HEK293 (cell line): ENCODE data around the gene LHFPL2.

Experiments used
- CTCF ChIA-PET: fragments of 350-600 bp; formaldehyde crosslinking; extraction: SDS; loops from one replicate; lab custom pipeline; 2021; ENCODE audit warnings: antibody characterized with exemption; lab: Yijun Ruan, JAX
- POLR2A ChIA-PET: fragments of 300-600 bp; formaldehyde crosslinking; extraction: SDS; loops from one replicate; lab custom pipeline; 2020; ENCODE audit warnings: antibody characterized with exemption, inconsistent platforms; lab: Yijun Ruan, JAX
- H3K27ac ChIP-seq: fragments of 200-500 bp; sonication (Bioruptor generic); 2 replicates; pipeline ENCODE4 v1.5.1; 2014; ENCODE audit warnings: low read depth, low read length, control low read depth, inconsistent platforms; ENCODE audit errors: extremely low read depth
- H3K36me3 ChIP-seq, 2 experiments: fragments of 200-500 bp in 1 of 2; sonication (Bioruptor generic) in 1 of 2; 1 replicate in 1 of 2; 2 replicates in 1 of 2; pipeline ENCODE4 v1.5.1; 2014 to 2017; ENCODE audit warnings: inconsistent platforms in 2 of 2, low read length in 2 of 2; ENCODE audit not compliant: control insufficient read depth in 2 of 2, insufficient read depth in 1 of 2
- H3K4me1 ChIP-seq: fragments of 200-500 bp; sonication (Bioruptor generic); 2 replicates; pipeline ENCODE4 v1.5.1; 2014; ENCODE audit warnings: mild to moderate bottlenecking, low read length, inconsistent platforms; ENCODE audit not compliant: control insufficient read depth, insufficient read depth
- H3K4me3 ChIP-seq: 2 replicates; pipeline ENCODE4 v1.5.1; 2011; ENCODE audit warnings: low read depth, mild to moderate bottlenecking, control low read depth, low read length, moderate library complexity
- H3K9me3 ChIP-seq: fragments of 200-500 bp; sonication (Bioruptor generic); 2 replicates; pipeline ENCODE4 v1.5.1; 2014; ENCODE audit warnings: low read depth, low read length, inconsistent platforms; ENCODE audit not compliant: control insufficient read depth, insufficient read depth
- KLF7 ChIP-seq: fragments of 450-650 bp; formaldehyde crosslinking; IDR thresholded peaks from 2 replicates; pipeline ENCODE4 v1.5.1; 2016; ENCODE audit warnings: missing biosample characterization, missing genetic modification characterization, borderline replicate concordance
- KLF8 ChIP-seq: fragments of 450-650 bp; formaldehyde crosslinking; IDR thresholded peaks from 2 replicates; pipeline ENCODE4 v1.5.1; 2016; ENCODE audit warnings: missing biosample characterization, missing genetic modification characterization
- OSR2 ChIP-seq: fragments of 450-650 bp; formaldehyde crosslinking; IDR thresholded peaks from 2 replicates; pipeline ENCODE4 v1.5.1; 2016; ENCODE audit warnings: missing biosample characterization, missing genetic modification characterization
- PRDM1 ChIP-seq: fragments of 450-650 bp; formaldehyde crosslinking; IDR thresholded peaks from 2 replicates; pipeline ENCODE4; 2016; ENCODE audit warnings: missing biosample characterization, missing genetic modification characterization
- SP2 ChIP-seq: fragments of 450-650 bp; formaldehyde crosslinking; IDR thresholded peaks from 2 replicates; pipeline ENCODE4 v1.5.1; 2016; ENCODE audit warnings: missing biosample characterization, missing genetic modification characterization
- TRIM28 ChIP-seq: IDR thresholded peaks from 2 replicates; pipeline ENCODE4 v1.6.1; 2011; ENCODE audit warnings: low read length, control low read depth, borderline replicate concordance
- ZBTB10 ChIP-seq: fragments of 450-650 bp; formaldehyde crosslinking; IDR thresholded peaks from 2 replicates; pipeline ENCODE4 v1.5.1; 2016; ENCODE audit warnings: missing biosample characterization, missing genetic modification characterization
- ZBTB20 ChIP-seq: fragments of 450-650 bp; formaldehyde crosslinking; IDR thresholded peaks from 2 replicates; pipeline ENCODE4 v1.5.1; 2016; ENCODE audit warnings: missing biosample characterization, missing genetic modification characterization
- ZFP37 ChIP-seq: fragments of 450-650 bp; formaldehyde crosslinking; IDR thresholded peaks from 2 replicates; pipeline ENCODE4 v1.5.1; 2016; ENCODE audit warnings: missing biosample characterization, missing genetic modification characterization
- ZNF148 ChIP-seq: fragments of 450-650 bp; formaldehyde crosslinking; IDR thresholded peaks from 2 replicates; pipeline ENCODE4 v1.5.0; 2017; ENCODE audit warnings: missing biosample characterization, missing genetic modification characterization, borderline replicate concordance
- ZNF266 ChIP-seq: fragments of 450-650 bp; formaldehyde crosslinking; IDR thresholded peaks from 2 replicates; pipeline ENCODE4 v1.5.1; 2016; ENCODE audit warnings: missing biosample characterization, missing genetic modification characterization, low read depth
- ZNF335 ChIP-seq: fragments of 450-650 bp; formaldehyde crosslinking; conservative IDR thresholded peaks from 2 replicates; pipeline ENCODE4 v1.5.1; 2016; ENCODE audit warnings: missing biosample characterization, missing genetic modification characterization
- ZNF350 ChIP-seq: fragments of 450-650 bp; formaldehyde crosslinking; IDR thresholded peaks from 2 replicates; pipeline ENCODE4 v1.5.0; 2017; ENCODE audit warnings: missing biosample characterization, mild to moderate bottlenecking, missing genetic modification characterization
- ZNF514 ChIP-seq: fragments of 450-650 bp; formaldehyde crosslinking; IDR thresholded peaks from 2 replicates; pipeline ENCODE4 v1.5.1; 2016; ENCODE audit warnings: missing biosample characterization, missing genetic modification characterization
- ZNF529 ChIP-seq: fragments of 450-650 bp; formaldehyde crosslinking; IDR thresholded peaks from 2 replicates; pipeline ENCODE4 v1.5.1; 2017; ENCODE audit warnings: missing genetic modification characterization, missing biosample characterization; ENCODE audit not compliant: insufficient replicate concordance
- ZNF623 ChIP-seq: fragments of 450-650 bp; formaldehyde crosslinking; IDR thresholded peaks from 2 replicates; pipeline ENCODE4 v1.5.1; 2016; ENCODE audit warnings: missing biosample characterization, missing genetic modification characterization
- ZNF658 ChIP-seq: fragments of 450-650 bp; formaldehyde crosslinking; IDR thresholded peaks from 2 replicates; pipeline ENCODE4; 2016; ENCODE audit warnings: missing biosample characterization, missing genetic modification characterization
- ZNF664 ChIP-seq: fragments of 450-650 bp; formaldehyde crosslinking; IDR thresholded peaks from 2 replicates; pipeline ENCODE4 v1.5.1; 2016; ENCODE audit warnings: missing biosample characterization, missing genetic modification characterization
- ZSCAN5A ChIP-seq: fragments of 450-650 bp; formaldehyde crosslinking; IDR thresholded peaks from 2 replicates; pipeline ENCODE4 v1.5.1; 2016; ENCODE audit warnings: missing biosample characterization, missing genetic modification characterization
- TF ChIP-seq, protein P1 (sequence below): fragments of 450-650 bp; formaldehyde crosslinking; IDR thresholded peaks from 2 replicates; pipeline ENCODE4 v1.5.1; 2016; ENCODE audit warnings: missing biosample characterization, missing genetic modification characterization
- TF ChIP-seq, protein P2 (sequence below): fragments of 450-650 bp; formaldehyde crosslinking; IDR thresholded peaks from 2 replicates; pipeline ENCODE4 v1.5.1; 2016; ENCODE audit warnings: missing biosample characterization, missing genetic modification characterization

The LHFPL2 gene

GRCh38 chr5:78521455-78521854 lies 127.1 kb downstream of the LHFPL2 start (continued):
- TF ChIP-seq, protein P1, sequence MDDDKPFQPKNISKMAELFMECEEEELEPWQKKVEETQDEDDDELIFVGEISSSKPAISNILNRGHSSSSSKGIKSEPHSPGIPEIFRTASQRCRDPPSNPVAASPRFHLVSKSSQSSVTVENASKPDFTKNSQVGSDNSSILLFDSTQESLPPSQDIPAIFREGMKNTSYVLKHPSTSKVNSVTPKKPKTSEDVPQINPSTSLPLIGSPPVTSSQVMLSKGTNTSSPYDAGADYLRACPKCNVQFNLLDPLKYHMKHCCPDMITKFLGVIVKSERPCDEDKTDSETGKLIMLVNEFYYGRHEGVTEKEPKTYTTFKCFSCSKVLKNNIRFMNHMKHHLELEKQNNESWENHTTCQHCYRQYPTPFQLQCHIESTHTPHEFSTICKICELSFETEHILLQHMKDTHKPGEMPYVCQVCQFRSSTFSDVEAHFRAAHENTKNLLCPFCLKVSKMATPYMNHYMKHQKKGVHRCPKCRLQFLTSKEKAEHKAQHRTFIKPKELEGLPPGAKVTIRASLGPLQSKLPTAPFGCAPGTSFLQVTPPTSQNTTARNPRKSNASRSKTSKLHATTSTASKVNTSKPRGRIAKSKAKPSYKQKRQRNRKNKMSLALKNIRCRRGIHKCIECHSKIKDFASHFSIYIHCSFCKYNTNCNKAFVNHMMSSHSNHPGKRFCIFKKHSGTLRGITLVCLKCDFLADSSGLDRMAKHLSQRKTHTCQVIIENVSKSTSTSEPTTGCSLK, result no peak
- TF ChIP-seq, all 188 proteins: peak for 0

GRCh38 chr5:78519198-78519941 lies 129.2 kb downstream of the LHFPL2 start:
- Histone ChIP-seq H3K4me3 (no peak overlapping the region), H3K9me3 (no peaks in the 10 kb centered on the region), H3K36me3 (no peaks in the 10 kb centered on the region), H3K4me1 (peaks cover 18% of the 10 kb centered on the region), H3K27ac (no peak overlapping the region)
- ChIA-PET CTCF (interaction anchor here (0.6 to 1.8 kb wide), 4 partner anchors 14 to 239 kb away, joined by 3 to 6 read pairs (median 4); no protein-coding TSS in a partner anchor), POLR2A (no interaction called here)
- TF ChIP-seq ZNF335 (no peak), ZNF350 (no peak), ZSCAN5A (tag by site-specific recombination) (no peak), OSR2 (tag by site-specific recombination) (no peak), PRDM1 (tag by site-specific recombination) (no peak), TRIM28 (no peak), KLF7 (tag by site-specific recombination) (no peak), ZNF664 (tag by site-specific recombination) (no peak), ZNF148 (tag by site-specific recombination) (no peak), ZBTB20 (tag by site-specific recombination) (no peak), ZNF623 (tag by site-specific recombination) (no peak), ZNF266 (tag by site-specific recombination) (no peak), ZNF658 (tag by site-specific recombination) (no peak), ZFP37 (tag by site-specific recombination) (no peak), ZBTB10 (tag by site-specific recombination) (no peak), KLF8 (tag by site-specific recombination) (no peak), ZNF514 (tag by site-specific recombination) (no peak), SP2 (tag by site-specific recombination) (no peak), ZNF529 (tag by site-specific recombination) (no peak)
- TF ChIP-seq, protein P2, sequence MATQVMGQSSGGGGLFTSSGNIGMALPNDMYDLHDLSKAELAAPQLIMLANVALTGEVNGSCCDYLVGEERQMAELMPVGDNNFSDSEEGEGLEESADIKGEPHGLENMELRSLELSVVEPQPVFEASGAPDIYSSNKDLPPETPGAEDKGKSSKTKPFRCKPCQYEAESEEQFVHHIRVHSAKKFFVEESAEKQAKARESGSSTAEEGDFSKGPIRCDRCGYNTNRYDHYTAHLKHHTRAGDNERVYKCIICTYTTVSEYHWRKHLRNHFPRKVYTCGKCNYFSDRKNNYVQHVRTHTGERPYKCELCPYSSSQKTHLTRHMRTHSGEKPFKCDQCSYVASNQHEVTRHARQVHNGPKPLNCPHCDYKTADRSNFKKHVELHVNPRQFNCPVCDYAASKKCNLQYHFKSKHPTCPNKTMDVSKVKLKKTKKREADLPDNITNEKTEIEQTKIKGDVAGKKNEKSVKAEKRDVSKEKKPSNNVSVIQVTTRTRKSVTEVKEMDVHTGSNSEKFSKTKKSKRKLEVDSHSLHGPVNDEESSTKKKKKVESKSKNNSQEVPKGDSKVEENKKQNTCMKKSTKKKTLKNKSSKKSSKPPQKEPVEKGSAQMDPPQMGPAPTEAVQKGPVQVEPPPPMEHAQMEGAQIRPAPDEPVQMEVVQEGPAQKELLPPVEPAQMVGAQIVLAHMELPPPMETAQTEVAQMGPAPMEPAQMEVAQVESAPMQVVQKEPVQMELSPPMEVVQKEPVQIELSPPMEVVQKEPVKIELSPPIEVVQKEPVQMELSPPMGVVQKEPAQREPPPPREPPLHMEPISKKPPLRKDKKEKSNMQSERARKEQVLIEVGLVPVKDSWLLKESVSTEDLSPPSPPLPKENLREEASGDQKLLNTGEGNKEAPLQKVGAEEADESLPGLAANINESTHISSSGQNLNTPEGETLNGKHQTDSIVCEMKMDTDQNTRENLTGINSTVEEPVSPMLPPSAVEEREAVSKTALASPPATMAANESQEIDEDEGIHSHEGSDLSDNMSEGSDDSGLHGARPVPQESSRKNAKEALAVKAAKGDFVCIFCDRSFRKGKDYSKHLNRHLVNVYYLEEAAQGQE (tag by site-specific recombination), result no peak
